Muscle of leg (tissue), 11 donors: ENCODE data around the gene NEUROG1. TPM values are rescaled to one million over a fixed set of nuclear protein-coding genes. Genes with fewer than 3 reads are reported as not detected.

Experiments used
- DNase-seq: peaks from one replicate; pipeline ENCODE4 v3.0.0; 2013
- H3K27ac ChIP-seq: one replicate; pipeline ENCODE4 v1.5.1; 2013; ENCODE audit warnings: mild to moderate bottlenecking, low read length, control low read depth
- H3K27me3 ChIP-seq: one replicate; pipeline ENCODE4 v1.6.1; 2013; ENCODE audit warnings: low read length; ENCODE audit not compliant: control insufficient read depth, insufficient read depth
- H3K36me3 ChIP-seq: one replicate; pipeline ENCODE4 v1.6.1; 2013; ENCODE audit warnings: low read length; ENCODE audit not compliant: control insufficient read depth, insufficient read depth
- H3K4me1 ChIP-seq: one replicate; pipeline ENCODE4 v1.6.1; 2013; ENCODE audit warnings: low read length; ENCODE audit not compliant: control insufficient read depth, insufficient read depth
- H3K4me3 ChIP-seq: one replicate; pipeline ENCODE4 v1.5.1; 2013; ENCODE audit warnings: low read length, control low read depth
- H3K9me3 ChIP-seq: replicated peaks from 2 replicates; pipeline ENCODE4 v1.6.1; 2013; ENCODE audit warnings: low read depth, low read length; ENCODE audit not compliant: control insufficient read depth
- WGBS: methylation state at CpG from one replicate; pipeline ENCODE4 v1.1.5; 2013; ENCODE audit warnings: missing lambda C conversion rate; ENCODE audit not compliant: insufficient coverage; 5-methylcytosine and 5-hydroxymethylcytosine counted together
- polyA plus RNA-seq, 8 donors: library from polyadenylated mRNA; unstranded; fragments of 120-200 nt; gene quantifications; one replicate each; pipeline versions ENCODE4 v1.2.1 to v1.2.3, GENCODE V29; 2013; ENCODE audit warnings: inconsistent platforms in 1 of 8, low replicate concordance in 1 of 8; ENCODE audit not compliant: insufficient read length in 8 of 8, insufficient read depth in 1 of 8
- total RNA-seq: library from RNA; stranded (reverse); fragments of 120-200 nt; gene quantifications from one replicate; pipeline ENCODE4 v1.2.4, GENCODE V29; 2013

The NEUROG1 gene
- total and polyA plus RNA-seq, 9 donors, result 0.10 TPM; not detected in 8

GRCh38 chr5:135571902-135572301 lies 36.1 kb upstream of the NEUROG1 start:
- DNase-seq, result no peak
- Histone ChIP-seq H3K36me3 (no peaks in the 10 kb centered on the region), H3K27ac (no peak overlapping the region), H3K4me1 (peaks cover 20% of the 10 kb centered on the region), H3K9me3 (no peaks in the 10 kb centered on the region), H3K4me3 (no peak overlapping the region), H3K27me3 (peaks cover 37% of the 10 kb centered on the region)
- WGBS, result 77% methylated on average over 5 of the region's 9 CpGs

GRCh38 chr5:135571066-135571609 lies 35.4 kb upstream of the NEUROG1 start:
- no peak for DNase-seq
- 46% methylated on average over 6 of the region's 10 CpGs for WGBS
- Histone ChIP-seq H3K27ac (no peak overlapping the region), H3K4me1 (peaks cover 22% of the 10 kb centered on the region), H3K9me3 (no peaks in the 10 kb centered on the region), H3K27me3 (peaks cover 34% of the 10 kb centered on the region), H3K4me3 (no peak overlapping the region), H3K36me3 (no peaks in the 10 kb centered on the region)

- no peaks in the 10 kb centered on the region for H3K9me3 ChIP-seq
- peaks cover 35% of the 10 kb centered on the region for H3K27me3 ChIP-seq
- peaks cover 26% of the 10 kb centered on the region for H3K4me1 ChIP-seq
- H3K36me3 ChIP-seq, result no peaks in the 10 kb centered on the region
- no peak overlapping the region for H3K27ac ChIP-seq
- no peak for DNase-seq
- no peak overlapping the region for H3K4me3 ChIP-seq
- WGBS, result no CpG with 5 or more reads among the region's 3 CpGs
Measured at GRCh38 chr5:135570453-135570764, 34.6 kb upstream of the NEUROG1 start.

GRCh38 chr5:135569755-135570452 lies 34.1 kb upstream of the NEUROG1 start:
- 59% methylated on average over 5 of the region's 10 CpGs for WGBS
- no peaks in the 10 kb centered on the region for H3K9me3 ChIP-seq
- H3K27me3 ChIP-seq, result peaks cover 31% of the 10 kb centered on the region
- no peak overlapping the region for H3K4me3 ChIP-seq
- H3K27ac ChIP-seq, result no peak overlapping the region
- DNase-seq, result no peak
- H3K36me3 ChIP-seq, result no peaks in the 10 kb centered on the region
- peaks cover 26% of the 10 kb centered on the region for H3K4me1 ChIP-seq

- Histone ChIP-seq H3K4me3 (no peak overlapping the region), H3K4me1 (peaks cover 28% of the 10 kb centered on the region), H3K27me3 (peaks cover 27% of the 10 kb centered on the region), H3K27ac (no peak overlapping the region), H3K9me3 (no peaks in the 10 kb centered on the region), H3K36me3 (no peaks in the 10 kb centered on the region)
- no peak for DNase-seq
- 94% methylated on average over 4 of the region's 5 CpGs for WGBS
Measured at GRCh38 chr5:135568923-135569360, 33.2 kb upstream of the NEUROG1 start.

- no peak overlapping the region for H3K4me3 ChIP-seq
- H3K27me3 ChIP-seq, result peaks cover 28% of the 10 kb centered on the region
Measured at GRCh38 chr5:135568246-135568645, 32.5 kb upstream of the NEUROG1 start.

GRCh38 chr5:135567661-135568060 lies 31.9 kb upstream of the NEUROG1 start:
- Histone ChIP-seq H3K4me3 (no peak overlapping the region), H3K27ac (no peak overlapping the region), H3K36me3 (no peaks in the 10 kb centered on the region), H3K27me3 (peaks cover 28% of the 10 kb centered on the region), H3K9me3 (no peaks in the 10 kb centered on the region), H3K4me1 (peaks cover 28% of the 10 kb centered on the region)
- 43% methylated on average over 4 of the region's 4 CpGs for WGBS
- DNase-seq, result no peak

More at GRCh38 chr5:135568246-135568645, 32.5 kb upstream of the NEUROG1 start:
- WGBS, result 55% methylated on average over 5 of the region's 6 CpGs
- Histone ChIP-seq H3K36me3 (no peaks in the 10 kb centered on the region), H3K27ac (no peak overlapping the region), H3K4me1 (peaks cover 28% of the 10 kb centered on the region), H3K9me3 (no peaks in the 10 kb centered on the region)
- DNase-seq, result no peak

- 75% methylated on average over 12 of the region's 16 CpGs for WGBS
- H3K27ac ChIP-seq, result no peak overlapping the region
- H3K4me1 ChIP-seq, result peaks cover 28% of the 10 kb centered on the region
- DNase-seq, result no peak
- peaks cover 22% of the 10 kb centered on the region for H3K27me3 ChIP-seq
- H3K4me3 ChIP-seq, result no peak overlapping the region
- no peaks in the 10 kb centered on the region for H3K36me3 ChIP-seq
- no peaks in the 10 kb centered on the region for H3K9me3 ChIP-seq
Measured at GRCh38 chr5:135566422-135567400, 30.9 kb upstream of the NEUROG1 start.

GRCh38 chr5:135565725-135566421 lies 30.1 kb upstream of the NEUROG1 start:
- Histone ChIP-seq H3K36me3 (no peaks in the 10 kb centered on the region), H3K27me3 (peaks cover 17% of the 10 kb centered on the region), H3K4me3 (no peak overlapping the region), H3K27ac (no peak overlapping the region), H3K4me1 (peaks cover 27% of the 10 kb centered on the region), H3K9me3 (no peaks in the 10 kb centered on the region)
- WGBS, result 47% methylated on average over 8 of the region's 16 CpGs
- DNase-seq, result peak; percentile 48
